GM12891 (cell line): ENCODE data around the gene LMCD1.

Source experiments
- POLR2A ChIP-seq: IDR thresholded peaks from 2 replicates; pipeline ENCODE4 v1.6.1; 2011; ENCODE audit warnings: low read depth, low read length, control low read depth
- POLR2AphosphoS5 ChIP-seq: IDR thresholded peaks from 2 replicates; pipeline ENCODE4 v1.6.1; 2011; ENCODE audit warnings: low read depth, low read length, control low read depth
- TAF1 ChIP-seq: IDR thresholded peaks from 2 replicates; pipeline ENCODE4 v1.6.1; 2011; ENCODE audit warnings: low read depth, low read length, control low read depth

- TF ChIP-seq POLR2A, result no peak
- TF ChIP-seq POLR2AphosphoS5, result no peak
- no peak for TF ChIP-seq TAF1
Observed at GRCh38 chr3:8536096-8537056, 34.8 kb downstream of the LMCD1 start.
